Left renal cortex interstitium (tissue), 4 donors: ENCODE results near the gene MRPS24. TPM values are rescaled to one million over a fixed set of nuclear protein-coding genes. Genes with fewer than 3 reads are reported as not detected.

Experiments
- DNase-seq, 4 donors: peaks; one replicate each; pipeline ENCODE4 v3.0.0-alpha.2; 2013; ENCODE audit warnings: low read depth in 4 of 4, low spot score in 2 of 4, missing footprints in 1 of 4
- polyA plus RNA-seq, 4 donors: library from polyadenylated mRNA; unstranded; fragments of 120-200 nt; gene quantifications; one replicate each; pipeline ENCODE4 v1.2.1, GENCODE V29; 2013; ENCODE audit not compliant: insufficient read length in 4 of 4

The MRPS24 gene
- polyA plus RNA-seq, 4 donors = 74.2 to 118 (median 87.5) TPM

DNA sequence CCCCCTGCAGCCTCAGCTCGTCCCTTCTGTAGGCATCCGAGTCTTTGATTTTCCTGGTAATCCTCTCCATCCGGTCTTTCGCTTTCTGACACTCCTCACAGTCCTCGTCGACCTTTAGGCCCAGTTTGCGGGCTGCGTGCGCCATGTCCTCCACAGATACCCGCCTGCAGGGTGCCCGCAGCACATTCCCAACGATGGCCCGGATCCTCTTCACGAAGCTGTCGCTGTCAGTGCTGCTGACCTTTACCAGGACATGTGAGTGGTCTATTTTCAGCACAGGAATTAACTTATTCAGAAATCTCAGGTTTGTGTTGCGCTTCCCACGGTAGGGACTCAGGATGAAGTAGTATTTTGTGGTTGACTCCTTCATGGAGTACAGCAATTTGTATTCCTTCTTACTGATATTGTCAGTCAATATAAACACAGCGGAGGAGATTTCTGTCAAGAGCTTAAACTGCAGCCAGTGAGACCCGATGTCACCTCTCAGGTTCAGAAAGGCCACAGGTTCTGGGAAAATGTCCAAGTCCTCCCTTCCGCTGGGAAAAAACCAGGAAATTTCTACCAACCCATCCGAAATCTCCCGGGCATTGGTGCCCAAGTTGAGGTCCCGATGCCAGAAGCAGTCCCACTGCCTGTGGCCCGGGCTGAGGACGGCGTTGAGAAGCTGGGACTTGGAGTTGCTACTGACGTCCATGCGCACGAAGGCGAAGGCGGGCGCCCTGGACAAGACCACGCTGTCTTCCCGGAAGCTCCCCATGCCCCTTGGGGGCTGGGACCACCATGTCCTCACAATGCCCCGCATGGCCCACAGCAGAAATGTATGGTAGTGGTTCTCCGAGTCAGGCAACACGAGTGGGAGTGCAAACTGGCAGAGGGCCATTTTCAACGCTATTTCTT, 8.9 kb upstream of the MRPS24 start:
- DNase-seq = no peak

DNA sequence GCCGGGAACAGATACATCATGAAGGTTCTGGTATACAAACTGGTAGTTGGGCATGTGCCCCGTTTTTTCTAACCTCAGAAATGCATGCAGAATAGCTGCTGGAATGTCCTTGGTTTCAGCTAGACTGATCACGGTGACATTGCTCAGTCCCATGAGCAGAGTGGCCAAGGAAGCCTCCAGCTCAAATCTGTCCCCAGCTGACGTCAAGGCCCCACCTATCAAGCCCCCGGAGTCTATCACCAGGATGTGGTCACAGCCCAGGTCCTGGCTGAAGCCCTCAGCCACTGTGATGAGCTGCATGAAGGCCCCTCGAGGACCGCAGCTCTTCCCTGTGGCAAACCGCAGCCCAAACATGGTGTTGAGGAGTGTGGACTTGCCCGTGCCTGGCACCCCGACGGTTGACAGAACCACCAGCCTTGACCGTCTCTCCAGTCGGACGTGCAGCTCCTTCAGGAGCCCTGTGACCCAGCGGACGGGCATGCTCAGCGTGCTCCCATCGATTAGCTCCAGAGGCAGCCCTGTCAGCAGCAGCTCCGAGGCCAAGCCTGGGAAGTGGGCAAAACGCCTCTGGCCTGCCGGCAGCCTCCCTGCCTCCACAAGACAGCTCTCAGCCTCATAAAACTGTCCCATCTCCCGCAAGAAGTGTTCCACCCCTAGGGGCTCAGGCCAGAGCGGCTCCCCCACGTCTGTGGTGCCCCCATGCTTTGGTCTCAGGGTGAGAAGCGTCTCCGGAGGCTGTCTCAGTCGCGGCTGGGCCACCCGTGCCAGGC, 7.8 kb upstream of the MRPS24 start:
- DNase-seq = no peak

DNA sequence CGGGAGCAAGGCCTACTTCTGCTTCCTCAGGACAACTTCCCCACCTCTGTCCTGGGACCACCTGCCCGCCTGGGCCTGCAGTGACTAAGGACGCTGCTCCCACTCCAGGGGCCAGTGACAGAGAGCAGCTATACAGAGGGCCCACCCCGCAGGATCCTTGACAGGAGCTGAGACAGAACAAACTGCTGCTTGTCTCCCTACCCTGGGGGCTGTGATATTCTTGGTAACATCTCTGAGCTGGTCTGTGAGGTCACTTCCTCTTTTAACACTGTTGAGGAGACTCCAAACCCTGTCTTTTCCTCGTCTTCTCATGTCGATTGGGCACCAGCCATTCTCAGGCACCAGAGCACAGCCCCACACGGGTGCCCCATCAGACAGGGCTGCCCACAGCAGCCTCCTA, 6.9 kb upstream of the MRPS24 start:
- no peak for DNase-seq

- DNase-seq = no peak
Observed at GRCh38 chr7:43873300-43873699, 4.0 kb upstream of the MRPS24 start.

DNA sequence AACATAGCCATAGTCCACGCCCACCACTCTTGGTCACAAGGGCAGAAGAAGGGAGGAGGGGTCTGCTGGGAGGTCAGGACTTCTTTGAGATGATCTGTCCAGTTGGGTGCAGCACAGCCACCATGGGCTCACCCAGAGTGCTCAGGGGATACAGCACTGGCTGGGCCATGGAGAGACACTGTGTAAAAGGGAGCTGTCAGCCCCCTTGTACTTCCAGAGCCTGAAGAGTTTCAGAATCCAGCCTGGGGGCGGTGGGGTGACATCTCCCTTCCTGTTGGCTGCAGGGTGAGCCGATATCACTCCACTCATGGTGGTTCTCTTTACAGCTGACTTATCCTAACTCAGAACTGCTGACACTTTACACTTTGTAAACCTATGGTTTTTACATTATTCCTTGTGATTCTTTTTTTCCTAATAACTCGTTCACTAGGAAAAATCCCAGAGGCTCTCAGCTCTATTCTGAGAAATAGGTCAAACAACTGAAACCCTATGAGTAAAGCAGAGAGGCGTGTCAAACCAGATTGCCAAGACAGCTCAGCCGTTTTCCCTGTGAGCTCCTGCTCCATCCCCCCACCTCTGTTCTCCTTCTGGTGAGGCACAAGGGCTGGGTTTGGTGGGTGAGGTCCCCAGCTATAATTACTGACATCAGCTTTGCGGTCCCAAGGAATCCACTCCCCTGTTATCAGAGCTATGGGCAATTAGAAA, 3.2 kb upstream of the MRPS24 start:
- no peak for DNase-seq

DNA sequence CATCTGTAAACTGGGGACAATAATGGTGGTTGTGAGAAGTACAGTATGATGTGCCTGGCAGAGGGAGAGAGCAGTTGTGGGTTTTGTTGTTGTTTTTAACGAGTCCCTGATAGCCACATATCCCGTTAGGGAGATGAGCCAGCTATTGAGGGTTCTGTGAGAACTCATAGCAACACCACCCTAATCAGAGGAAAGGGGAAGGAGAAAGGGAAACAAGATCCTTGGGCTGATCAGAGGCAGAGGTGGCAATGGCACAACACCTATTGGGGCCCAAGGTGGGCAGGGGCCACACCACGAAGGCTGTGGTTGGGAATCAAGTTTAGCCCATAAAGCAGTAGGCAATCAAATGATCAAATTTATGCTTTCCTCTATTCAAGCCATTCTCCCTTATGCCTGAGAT, 1.7 kb upstream of the MRPS24 start:
- DNase-seq = no peak

GRCh38 chr7:43870316-43870715, 999 bp upstream of the MRPS24 start:
- DNase-seq = no peak

GRCh38 chr7:43869867-43870240, 537 bp upstream of the MRPS24 start:
- DNase-seq = peak in 1 of 4 donors; percentile 29

DNA sequence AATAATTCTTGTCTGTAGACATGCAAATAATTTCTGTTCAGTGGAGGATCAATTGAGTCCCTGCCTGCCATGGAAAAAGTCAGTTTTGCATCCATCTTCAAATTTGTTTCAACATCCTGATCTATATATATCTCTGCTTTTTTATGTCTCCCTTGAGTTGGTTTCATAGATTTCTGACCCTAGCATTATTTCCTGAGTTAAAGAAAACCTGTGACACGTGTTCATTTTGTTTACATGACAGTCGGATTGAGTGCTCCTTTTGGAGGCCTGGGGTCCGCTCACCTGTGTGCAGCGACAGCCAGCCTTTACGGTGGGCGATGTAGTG, 674 bp downstream of the MRPS24 start:
- DNase-seq = peak in 1 of 4 donors; percentile 2

DNA sequence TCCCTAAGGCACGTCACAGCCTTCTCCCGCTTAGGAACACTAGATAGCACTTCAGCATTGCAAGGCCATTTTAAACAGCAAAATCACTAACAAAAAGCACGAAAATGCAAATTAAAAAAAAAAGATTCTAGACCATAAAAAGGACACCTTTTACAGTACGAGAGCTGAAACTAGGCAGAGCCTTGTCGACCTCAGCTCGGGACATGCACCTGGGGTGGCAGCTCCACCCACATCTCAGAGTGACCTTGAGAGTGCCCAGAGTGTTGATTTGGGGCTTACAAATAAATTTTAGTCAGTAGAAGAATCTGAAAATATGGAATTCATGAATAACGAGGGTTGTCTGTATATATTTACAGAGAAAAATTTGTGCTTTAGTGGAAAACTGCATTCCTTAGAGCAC, 1.1 kb downstream of the MRPS24 start:
- no peak for DNase-seq

DNA sequence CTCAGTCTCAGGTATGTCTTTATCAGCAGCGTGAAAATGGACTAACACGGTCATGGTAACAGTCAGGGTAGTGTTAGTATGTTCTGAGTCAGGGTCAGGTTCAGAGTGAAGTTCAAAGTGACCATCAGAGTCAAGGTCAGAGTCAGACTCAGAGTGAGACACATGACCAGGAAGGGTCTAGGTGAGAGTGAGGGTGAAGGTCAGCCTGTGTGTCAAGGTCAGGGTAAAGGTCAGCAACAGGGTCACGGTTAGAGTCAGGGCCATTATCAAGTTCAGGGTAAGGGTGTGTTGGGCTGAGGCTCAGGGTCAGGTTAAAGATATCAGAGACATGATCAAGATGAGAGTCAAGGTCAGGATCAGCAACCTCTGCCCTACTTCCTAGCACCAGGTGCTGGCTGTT, 4.0 kb downstream of the MRPS24 start:
- DNase-seq = no peak

DNA sequence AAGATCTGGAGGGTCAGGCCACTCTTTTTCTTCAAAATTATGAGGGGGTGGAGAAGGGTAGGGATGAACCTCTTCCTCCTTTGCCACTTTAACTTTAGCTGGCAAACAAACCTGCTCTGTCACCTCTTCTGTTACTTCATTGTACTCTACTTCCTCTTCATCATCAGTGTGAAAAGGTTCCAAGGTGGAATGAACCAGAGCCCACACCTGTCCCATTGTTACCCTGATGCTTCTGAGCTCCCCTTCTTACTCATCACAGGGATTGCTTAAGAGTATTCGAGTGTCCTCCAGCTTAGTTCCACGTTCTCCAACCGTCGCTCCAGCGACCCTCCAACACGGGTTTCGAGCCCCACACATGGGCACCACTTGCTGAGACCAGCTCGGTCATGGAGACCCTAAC, 5.2 kb downstream of the MRPS24 start:
- no peak for DNase-seq

GRCh38 chr7:43856996-43857395, 12.3 kb downstream of the MRPS24 start:
- DNase-seq = no peak

- DNase-seq = no peak
Observed at GRCh38 chr7:43856316-43856715, 13.0 kb downstream of the MRPS24 start.

GRCh38 chr7:43855176-43855575, 14.1 kb downstream of the MRPS24 start:
- no peak for DNase-seq

- DNase-seq = no peak
Observed at GRCh38 chr7:43851805-43852204, 17.5 kb downstream of the MRPS24 start.

DNA sequence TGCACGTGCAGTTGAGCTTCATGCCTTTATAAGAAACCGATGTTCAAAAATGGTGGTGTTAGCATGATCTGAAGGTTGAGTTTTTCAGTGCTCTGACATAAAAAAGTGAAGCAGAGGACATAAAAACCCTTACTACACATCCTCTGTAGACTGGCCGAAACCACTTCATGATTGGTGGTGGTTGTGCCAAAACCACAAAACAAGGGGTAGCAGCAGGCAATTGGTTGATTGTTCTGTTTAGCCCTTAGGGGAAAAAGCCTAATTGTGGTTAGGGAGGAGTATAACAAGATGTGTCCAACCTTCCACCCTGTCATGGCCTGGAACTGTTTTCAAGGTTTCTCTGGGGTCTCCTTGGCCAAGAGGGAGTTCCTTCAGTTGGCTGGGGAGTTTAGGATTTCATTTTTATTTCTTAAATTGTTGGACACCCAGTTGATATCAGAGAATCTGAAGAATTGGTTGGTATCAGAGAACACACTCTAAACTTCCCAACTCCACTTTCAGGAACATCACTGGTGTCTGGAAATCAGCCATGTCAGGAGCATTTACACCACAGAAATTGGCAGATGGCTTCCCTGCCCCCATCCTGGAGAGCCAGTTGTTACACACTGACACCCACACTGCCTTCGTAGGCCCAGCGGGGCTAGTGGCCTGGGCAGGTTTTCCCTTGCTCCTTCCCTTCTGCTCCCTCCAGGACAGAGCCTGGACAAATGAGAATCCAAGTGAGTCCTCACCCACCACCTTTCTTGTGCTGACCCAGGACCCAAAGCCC, 18.8 kb downstream of the MRPS24 start:
- no peak for DNase-seq

- no peak for DNase-seq
Observed at GRCh38 chr7:43849047-43849446, 20.3 kb downstream of the MRPS24 start.

GRCh38 chr7:43847496-43847895, 21.8 kb downstream of the MRPS24 start:
- DNase-seq = no peak

- DNase-seq = no peak
Observed at GRCh38 chr7:43844662-43845061, 24.7 kb downstream of the MRPS24 start.

DNA sequence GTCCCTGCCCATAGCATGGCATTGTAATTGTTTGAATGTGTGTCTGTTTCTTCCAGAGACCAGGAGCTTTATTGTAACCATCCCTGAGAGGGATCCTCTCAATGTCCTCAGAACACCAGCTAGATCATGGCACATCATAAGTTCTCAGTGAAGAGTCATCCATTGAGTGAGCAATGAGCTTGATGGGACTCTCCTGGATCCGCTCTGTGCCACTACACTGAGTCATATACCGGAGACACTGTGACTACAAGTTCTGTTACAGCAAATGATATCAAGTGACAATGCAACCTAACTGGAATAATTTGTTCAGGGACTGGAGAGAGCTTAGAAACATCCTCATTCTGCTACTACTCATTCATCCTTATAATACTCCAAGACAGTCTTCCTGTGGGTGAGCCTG, 25.1 kb downstream of the MRPS24 start:
- DNase-seq = no peak
